Dermis microvascular lymphatic vessel endothelial cell (primary cell): Measurements from ENCODE around the gene FLNA. TPM values are rescaled to one million over a fixed set of nuclear protein-coding genes. Genes with fewer than 3 reads are reported as not detected.

Experiments
- DNase-seq, 2 donors: peaks; one replicate each; pipeline versions ENCODE4 v3.0.0 to v3.0.0-alpha.2; 2010; ENCODE audit warnings: low read depth in 2 of 2
- total RNA-seq: library from RNA; depleted of rRNA; stranded (reverse); fragments of >200 nt; gene quantifications from 2 replicates; pipeline ENCODE4 v1.2.1, GENCODE V29; 2014

The FLNA gene
- total RNA-seq, 1 donor from 2014 or later = 1,135 TPM

DNA sequence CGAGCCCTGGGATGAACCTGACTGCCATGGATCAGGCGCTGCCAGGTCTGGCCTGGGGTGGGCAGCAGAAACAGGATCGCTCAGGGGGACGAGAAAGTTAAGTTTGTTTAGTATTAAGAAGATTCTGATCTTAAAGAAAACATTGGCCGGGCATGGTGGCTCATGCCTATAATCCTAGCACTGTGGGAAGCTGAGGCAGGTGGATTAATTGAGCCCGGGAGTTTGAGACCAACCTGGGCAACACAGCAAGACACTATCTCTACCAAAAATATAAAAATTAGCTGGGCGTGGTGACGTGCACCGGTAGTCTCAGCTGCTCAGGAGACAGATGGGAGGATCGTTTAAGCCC lies 696 bp upstream of the FLNA start:
- DNase-seq = no peak

DNA sequence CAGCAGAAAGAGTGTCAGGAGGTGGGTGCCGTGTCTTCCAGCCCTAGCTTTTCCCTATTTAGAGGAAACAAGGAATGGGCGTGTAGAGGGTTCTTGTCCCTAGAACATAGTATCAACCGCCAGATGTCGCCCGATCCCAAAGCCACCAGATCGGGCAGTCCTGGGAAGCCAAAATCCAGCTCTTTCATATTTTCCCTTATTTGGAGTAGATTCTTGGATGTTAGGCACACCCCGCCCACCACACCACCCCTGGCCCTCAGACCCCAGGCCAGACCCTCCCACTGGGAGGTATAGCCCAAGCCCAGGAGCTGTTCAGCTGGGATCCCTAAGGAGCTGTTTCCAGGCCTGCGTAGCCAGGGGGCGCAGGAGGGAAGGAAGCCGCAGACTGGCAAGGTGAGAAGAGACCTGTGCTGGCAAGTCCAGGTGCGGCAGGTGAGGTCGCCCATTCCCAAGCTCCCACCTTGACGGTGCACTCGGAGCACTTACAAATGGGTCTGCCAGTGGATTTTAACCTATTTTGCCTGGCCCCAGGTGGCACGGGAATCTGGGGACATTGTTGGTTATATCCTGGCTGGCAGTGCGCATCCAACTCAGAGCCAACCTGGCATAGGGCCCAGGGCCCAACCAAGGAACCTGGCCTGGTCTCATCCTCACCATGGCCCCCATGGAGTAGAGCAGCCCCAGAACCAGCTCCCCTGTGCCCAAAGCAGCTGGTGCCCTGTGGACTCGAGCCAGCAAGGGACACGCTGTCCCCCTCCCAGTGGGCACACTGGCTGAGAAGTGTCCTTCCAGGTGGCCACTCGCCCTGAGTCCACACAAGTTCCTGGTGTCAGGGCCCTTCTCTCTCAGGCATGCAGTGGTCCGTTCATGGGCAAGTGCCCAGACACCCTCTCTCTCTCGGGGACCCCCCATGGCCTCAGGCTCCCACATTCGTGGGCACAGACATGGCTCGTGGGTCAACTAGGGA lies 811 bp downstream of the FLNA start:
- peak; percentile 33 to 66 for DNase-seq

DNA sequence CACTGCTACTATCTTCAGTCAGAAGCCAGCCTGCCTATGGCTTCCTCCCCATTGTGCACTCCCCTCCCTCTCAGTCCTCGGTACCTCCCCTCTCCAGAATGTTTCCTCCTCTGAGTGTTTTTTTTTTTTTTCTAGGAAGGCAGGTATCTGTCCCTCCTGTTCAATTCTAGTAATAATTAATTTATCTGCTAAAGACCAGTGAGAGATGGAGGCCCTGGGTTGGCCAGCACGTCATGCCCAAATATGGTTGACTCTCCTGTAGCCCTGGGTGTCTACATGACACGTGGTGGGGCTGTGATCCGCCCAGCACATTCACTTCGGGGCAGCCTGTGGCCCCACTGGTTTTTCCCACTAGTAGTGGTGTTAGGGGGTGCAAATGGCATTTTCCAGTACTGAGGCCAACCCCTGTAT lies 1.8 kb downstream of the FLNA start:
- no peak for DNase-seq

DNA sequence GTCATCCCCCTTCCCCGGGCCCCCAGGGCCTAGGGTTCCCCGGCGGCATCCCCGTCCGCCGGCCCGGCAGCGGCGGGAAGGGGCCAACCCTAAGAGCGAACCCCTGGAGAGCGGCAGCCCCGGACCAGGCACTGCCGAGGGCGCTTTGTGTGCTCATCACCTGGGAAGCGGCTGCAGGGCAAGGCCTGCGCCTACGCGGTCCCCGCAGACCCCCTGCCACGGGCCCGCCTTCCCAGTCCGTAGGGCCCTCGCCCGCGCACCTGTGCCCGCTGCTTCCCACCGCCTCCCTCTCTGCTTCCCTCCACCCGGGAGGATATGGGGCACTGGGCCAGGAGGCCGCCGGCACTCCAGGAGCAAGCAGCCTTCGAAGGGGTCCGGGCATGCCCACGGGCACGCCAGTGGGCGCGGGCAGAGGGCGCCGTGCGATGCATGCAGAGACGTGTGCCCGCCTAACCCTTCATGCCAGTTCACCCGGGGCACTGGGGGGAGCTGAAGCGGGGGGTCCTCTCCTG lies 2.6 kb downstream of the FLNA start:
- no peak for DNase-seq

DNA sequence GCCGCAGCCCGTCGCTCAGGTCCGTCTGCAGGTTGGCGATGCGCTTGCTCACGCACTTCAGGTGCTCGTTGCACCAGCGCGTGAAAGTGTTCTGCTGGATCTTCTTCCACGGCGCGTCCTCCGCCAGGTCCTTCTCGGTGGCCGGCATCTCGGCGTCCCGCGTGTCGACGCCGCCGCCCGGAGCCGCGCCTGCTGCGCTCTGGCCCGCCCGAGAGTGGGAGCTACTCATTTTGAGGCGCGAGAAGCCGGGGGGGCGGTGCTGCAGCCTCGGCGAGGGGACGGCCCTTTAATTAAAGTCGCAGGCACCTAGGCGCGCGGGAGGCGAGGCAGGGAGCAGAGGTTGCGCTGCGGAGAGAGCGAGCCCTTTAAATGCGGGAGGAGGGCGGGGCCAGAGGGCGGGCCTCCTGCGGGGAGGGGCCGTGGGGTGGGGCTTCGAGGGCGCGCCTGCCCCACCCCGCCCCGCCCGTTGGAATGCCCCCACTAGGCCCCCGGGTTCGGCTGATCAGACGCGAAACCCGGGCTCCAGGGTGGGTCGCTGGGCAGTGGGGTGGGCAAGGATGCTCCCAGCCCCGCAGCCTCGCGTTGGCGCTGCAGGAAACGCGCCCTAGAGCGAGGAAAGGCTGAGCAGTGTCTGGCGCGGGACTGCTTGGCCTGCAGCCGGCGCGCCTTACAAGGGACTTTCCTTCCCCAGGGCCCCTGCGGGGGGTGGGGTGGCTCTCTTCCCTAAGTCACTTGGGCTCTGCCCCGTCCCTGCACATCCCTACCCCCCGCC lies 3.2 kb downstream of the FLNA start:
- DNase-seq = peak; percentile 75 to 93

DNA sequence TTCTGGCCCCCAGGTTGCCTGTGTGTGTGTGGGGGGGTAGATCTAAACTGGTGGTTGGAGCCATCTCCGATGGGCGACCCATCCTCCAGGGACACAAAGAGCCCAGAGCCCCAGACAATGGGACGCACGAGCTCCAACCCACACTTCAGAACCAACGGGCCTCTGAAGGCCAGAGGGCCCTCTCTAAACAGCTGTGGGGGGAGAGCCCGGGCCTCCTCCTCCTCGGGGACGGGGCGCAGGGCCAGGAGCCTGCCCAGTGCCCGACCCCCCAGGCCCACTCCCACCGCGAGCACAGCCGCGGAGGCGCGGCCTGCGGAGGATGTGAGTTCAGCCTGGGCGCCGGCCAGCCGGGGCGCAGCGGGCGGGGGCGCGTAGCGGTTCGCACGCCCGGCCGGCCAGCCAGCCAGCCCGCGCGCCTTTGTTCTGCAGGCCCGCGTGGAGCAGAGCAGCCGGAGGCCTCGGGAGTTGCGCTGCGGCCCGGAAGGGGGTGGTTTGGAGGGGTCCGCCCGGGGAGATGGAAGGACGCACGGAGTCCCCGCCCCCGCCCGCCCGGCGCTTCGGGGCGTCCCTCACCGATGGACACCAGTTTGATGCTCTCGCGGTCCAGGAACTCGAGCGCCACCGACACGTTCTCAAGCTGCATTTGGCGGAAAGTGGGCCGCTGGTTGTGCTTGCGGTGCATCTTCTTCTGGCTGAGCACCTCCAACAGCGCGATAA lies 4.0 kb downstream of the FLNA start:
- DNase-seq = peak; percentile 33 to 42

DNA sequence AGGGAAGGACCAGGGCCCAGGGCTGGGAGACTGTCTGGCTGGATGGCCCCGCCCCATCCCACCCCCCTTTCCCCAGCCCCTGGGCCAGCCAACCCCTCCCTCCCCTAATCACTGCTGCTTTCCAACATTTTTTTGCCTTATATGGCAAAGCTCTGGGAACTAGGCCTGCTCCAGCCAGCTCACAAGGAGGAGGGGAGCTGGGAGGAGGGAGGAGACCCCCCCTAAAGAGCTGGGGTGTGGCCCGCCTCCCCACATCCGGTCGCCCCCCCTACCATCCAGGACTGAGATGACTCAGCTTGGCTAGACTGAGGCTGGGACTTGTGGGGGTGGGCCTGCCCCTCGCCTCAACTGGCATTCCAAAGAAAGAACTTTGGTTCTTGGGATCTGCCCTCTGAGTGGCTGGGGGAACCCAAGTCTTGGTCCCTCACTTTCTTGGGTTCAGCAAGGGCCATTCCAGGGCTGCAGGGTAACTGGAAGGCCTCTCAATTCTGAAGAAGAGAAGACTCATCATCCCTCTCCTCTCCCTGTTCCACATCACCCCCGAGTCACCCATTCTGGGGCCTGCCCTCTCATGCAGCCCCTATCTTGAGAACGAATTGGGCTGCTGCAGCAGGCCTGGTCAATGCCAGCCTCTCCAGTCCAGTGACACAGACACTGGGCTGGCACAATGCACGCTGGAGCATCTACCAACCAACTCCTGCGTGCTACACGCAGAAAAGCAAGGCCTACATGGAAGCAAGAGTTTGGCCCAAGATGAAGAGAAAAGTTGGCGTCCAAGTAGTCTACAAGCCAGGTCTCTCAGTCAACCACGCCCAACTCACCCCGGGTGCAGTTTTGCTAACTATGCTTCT lies 4.8 kb downstream of the FLNA start:
- peak; percentile 87 to 94 for DNase-seq

DNA sequence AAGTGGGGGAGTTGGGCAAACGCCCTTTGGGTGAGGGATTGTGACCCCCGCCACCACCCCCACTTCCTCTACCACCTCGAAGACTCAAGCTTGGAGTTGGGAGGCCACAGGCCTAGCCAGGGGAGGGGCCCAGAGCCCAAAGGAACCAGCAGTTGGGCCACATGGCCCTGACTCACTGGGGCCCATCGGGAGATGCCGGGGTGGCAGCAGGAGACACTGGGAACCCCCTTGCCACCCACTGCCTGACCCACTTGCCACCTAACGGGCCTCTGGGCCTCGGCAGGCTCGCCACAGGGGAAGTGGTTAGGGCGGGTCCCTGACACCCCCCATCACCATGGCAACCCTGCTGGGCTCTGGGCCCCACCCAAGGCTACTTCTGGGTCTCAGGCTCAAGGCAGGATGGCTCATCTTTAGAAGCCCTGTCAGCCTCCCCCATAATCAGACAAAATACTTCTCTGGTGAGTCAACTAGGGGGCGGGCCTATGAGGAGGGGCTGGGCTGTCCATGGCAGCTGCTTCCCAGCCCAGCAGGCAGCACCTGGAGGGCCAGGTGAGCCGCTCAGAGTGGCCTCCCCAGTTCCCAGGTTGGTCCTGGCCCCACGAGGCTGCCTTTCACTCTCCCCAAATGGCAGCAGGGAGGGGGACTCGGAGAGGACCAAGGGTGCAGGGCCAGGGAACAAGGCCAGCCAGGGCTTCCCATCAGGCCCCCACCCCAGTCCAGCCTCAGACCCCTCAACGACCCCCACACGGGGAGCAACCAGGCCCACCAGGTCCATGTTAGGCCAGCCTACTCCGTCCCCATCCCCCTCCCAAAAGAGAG lies 5.6 kb downstream of the FLNA start:
- DNase-seq = peak; percentile 36 to 83

DNA sequence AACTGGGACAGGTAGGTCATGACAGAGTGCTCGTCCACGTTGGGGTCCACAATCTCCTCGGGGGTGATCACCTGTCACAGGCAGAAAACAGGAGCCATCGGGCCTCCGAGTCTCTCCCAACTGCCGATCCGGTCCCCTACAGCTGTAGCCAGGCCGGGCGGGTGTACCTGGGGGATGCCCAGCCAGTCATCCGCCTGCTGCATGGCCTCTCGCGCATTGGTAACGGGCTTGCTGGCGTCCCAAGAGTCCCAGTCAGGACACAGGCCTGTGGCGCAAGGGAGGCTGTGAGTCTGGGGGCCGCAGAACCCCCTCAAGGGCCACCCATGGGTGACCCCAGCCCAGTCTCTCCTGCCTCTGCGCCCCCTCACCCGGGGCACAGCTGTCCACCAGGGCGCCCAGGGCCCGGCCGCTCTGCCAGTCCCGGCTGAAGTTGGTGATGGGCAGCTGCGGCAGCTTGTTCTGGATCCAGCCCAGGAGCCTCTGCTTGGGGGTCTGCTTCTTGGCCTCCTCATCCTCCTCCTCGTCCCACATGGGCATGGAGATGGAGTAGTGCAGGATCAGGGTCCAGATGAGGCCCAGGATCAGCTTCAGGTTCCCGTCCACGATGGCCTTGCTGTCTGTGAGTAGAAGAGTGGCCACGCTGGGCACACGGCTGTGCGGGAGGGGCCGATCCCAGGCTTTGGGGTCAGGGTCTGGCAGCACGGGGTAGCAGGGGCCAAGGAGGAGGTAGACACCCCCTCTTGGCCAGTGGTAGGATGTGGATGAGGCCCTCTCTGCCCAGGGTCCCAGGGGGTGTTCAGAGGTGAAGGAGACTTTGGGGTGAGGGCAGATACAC lies 6.7 kb downstream of the FLNA start:
- no peak for DNase-seq

DNA sequence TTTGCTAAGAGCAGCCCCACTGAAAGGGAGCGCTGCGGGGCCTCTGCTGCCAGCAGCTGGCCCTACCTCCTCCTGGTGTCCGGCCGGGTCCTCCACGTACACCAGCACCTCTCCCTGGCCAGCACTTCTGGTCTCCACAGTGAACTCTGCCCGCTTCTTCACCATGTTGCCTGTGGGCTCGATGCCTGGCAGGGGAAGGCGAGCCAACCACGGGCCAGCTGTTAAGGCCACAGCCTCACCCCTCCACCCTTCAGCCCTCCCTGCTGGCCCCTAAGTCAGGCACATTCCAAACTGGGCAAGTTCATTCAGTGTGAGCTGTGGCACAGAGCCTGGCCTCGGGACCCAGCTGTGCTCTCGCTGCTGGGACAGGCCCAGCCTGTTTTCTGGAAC lies 7.8 kb downstream of the FLNA start:
- no peak for DNase-seq

DNA sequence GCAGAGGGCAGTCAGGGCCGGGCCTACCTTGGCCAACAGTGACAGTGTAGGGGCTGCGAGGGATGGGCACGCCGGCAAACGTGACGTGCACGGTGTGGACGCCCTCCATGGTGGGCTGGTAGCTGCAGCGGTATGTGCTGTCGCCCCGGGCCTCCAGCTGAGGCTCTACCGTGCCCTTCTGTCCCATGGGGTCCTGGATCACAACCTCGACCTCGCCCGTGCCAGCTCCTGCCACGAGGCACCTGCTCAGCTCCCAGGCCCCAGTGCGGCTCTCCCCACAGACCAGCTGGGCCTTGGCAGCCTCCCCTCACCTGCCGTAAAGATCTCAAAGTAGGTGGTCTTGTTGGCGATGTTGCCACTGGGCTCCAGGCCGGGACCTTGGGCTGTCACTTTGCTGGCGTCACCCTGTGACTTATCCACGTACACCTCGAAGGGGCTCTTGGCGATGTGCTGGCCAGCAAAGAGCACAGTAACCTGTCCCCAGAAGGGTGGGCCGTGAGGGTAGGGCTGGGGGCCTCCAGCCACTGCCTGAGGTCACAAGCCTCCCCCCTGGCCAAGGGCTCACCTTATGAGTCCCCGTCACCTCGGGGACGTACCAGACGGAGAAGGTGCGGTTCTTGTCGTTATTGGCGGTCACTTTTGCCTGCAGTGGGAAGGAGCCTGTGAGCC lies 8.3 kb downstream of the FLNA start:
- DNase-seq = no peak

DNA sequence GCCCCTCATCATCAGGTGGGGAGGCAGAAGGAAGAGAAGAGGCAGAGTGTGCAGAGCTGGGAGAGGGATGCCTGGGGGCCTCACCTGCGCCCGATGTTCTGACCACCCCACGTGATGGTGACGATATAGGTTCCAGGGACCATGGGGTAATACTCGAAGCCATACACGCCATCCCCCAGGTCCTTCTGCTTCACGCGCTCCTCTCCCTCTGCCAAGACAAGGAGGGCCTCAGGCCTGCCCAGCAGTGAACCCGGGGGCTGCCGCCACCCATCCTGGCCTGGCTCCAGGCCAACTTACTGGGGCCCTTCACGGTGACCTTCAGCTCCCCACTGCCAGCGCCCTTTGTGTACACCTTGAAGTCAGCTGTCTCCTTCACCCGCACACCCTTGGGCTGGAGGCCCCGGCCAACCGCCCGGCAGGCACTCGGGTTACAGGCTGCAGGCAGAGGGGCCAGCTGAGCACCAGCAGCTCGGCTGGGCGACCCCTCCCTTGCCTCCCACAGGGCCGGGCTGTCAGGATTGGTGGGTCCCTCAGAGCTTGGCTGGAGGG lies 9.3 kb downstream of the FLNA start:
- no peak for DNase-seq

DNA sequence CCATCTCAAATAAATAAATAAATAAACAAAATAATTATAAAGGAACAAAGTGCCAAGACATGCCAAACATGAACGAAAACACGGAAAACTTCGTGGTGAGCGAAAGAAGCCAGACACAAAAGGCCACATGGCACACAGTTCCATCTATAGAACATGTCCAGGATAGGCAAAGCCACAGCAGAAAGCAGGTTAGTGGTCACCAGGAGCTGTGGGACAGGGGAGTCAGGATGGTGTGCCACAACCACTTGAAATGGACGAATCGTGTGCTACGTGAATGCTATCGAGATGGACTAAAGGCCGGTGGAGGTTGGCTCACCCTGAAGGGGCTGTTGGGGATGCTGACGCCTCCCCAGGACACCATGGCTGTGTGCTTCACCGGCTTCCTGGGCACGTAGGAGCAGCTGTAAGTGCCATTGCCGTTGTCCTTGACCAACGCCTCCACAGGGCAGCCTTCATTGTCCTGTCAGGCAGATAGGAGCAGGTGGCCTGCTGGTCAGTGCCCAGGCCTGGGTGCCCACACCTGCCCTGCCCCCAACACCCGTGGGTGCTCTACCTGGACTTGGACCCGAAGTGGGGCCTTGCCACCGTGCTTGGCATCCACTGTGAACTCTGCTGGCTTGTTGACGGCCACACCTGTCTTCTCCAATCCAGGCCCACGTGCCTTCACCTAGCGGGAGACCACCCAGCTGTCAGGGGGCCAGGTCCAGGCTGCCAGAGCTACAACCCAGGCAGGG lies 10.6 kb downstream of the FLNA start:
- no peak for DNase-seq

DNA sequence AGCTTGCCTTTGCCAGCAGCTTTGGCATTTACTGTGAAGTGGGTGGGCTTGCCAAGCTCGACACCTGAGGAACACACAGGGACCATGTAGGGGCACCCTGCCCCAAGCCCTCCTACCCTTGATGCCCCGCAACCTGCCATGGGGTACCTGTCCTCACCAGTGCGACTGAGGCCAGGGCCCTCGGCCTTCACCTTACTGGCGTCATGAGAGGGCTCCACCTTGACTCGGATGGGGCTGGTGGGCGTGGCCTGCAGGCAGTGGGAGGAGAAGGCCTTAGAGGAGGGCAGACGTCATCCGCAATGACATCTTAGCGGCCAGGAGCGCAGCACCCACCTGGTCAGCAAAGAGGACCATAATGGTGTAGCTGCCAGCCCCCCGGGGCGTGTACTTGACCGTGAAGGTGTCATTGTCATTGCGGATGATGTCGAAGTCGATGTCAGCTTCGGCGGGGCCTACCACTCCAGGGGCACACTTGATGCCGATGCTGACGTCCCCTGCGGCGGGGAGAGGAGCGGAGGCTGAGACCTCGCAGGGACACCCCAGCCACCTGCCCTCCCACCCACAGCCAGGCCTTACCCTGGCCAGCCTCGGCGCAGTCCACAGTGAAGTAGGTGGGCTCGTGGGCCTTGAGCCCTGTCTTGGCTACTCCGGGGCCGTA lies 12.2 kb downstream of the FLNA start:
- DNase-seq = no peak

DNA sequence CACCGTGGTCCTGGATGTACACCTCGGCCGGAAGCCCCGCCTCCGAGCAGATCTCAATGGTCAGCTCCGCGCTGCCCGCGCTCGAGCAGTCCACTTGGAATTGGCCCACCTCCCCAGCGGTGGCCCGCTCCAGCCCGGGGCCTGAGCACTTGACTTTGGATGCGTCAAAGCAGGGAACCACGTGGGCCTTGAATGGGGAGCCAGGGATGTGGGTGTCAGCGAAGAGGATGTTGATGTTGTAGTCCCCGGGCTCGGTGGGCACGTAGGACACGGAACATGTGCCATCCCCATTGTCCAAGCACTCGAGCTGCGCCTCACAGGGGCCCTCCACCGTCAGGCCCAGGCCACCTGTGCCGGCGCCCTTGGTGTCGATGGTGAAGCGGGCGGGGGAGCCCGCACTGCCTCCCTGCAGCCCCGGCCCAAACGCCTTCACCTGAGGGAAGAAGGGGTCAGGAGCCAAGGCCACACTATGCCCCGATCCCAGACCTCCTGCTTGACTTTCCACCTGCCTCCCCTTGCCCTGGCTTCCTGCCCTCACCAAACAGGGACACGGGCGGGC lies 14.2 kb downstream of the FLNA start:
- no peak for DNase-seq

DNA sequence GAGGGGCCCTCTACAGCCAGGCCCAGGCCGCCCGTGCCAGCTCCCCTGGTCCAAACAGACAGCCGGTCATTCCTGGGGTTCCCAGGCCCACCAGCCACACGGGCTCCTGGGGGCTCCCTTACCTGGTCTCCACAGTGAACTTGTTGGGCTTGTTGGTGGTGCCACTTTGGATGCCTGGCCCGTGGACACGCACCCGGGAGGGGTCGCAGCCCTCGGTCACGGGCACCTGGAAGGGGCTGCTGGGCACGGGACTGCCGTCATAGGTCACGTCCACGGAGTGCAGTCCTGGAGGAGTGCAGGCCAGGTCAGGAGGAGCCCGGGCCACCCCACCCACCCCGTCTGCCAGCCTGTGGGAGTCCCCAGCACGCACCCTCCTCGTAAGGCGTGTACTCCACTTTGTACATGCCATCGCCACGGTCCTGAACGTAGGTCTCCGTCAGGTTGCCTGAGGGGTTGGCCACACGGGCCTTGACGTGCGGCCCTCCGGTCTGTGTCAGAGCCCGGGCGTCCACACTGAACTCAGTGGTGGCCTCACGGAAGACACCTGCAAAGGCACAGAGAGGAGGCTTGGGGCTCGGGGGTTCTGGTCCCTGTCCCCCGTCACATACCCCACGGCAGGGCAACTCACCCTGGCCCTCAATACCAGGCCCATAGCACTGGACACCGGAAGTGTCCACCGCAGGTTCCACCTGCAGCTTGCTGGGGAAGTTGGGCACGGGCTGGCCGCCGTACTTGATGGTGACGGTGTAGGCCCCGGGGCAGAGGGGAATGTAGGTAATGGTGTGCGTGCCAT lies 14.9 kb downstream of the FLNA start:
- no peak for DNase-seq
